IPS-18a (cell line): ENCODE results near the gene PAN3.

Source experiments
- H3K27ac ChIP-seq: one replicate; pipeline ENCODE4 v1.5.1; 2013; ENCODE audit warnings: low read length
- H3K27me3 ChIP-seq: one replicate; pipeline ENCODE4 v1.6.1; 2013; ENCODE audit warnings: mild to moderate bottlenecking, low read length; ENCODE audit not compliant: control insufficient read depth, insufficient read depth
- H3K36me3 ChIP-seq: one replicate; pipeline ENCODE4 v1.6.1; 2013; ENCODE audit warnings: low read depth, low read length; ENCODE audit not compliant: control insufficient read depth
- H3K4me1 ChIP-seq: one replicate; pipeline ENCODE4 v1.6.1; 2013; ENCODE audit warnings: low read depth, low read length; ENCODE audit not compliant: control insufficient read depth
- H3K4me3 ChIP-seq: one replicate; pipeline ENCODE4 v1.5.1; 2013; ENCODE audit warnings: low read length
- H3K9ac ChIP-seq: one replicate; pipeline ENCODE4 v1.6.1; 2013; ENCODE audit warnings: mild to moderate bottlenecking, low read length, moderate library complexity
- H3K9me3 ChIP-seq: one replicate; pipeline ENCODE4 v1.6.1; 2013; ENCODE audit warnings: low read depth, low read length; ENCODE audit not compliant: control insufficient read depth

The PAN3 gene

GRCh38 chr13:28116736-28117135 is 21.6 kb upstream of the PAN3 start:
- H3K9me3 ChIP-seq, result no peaks in the 10 kb centered on the region
- H3K4me3 ChIP-seq, result no peak overlapping the region
- H3K27me3 ChIP-seq, result no peaks in the 10 kb centered on the region
- H3K27ac ChIP-seq, result no peak overlapping the region
- H3K9ac ChIP-seq, result no peak overlapping the region
- no peaks in the 10 kb centered on the region for H3K36me3 ChIP-seq
- H3K4me1 ChIP-seq, result no peaks in the 10 kb centered on the region

GRCh38 chr13:28117689-28118377 is 20.5 kb upstream of the PAN3 start:
- H3K27ac ChIP-seq, result no peak overlapping the region
- H3K9me3 ChIP-seq, result no peaks in the 10 kb centered on the region
- H3K4me1 ChIP-seq, result no peaks in the 10 kb centered on the region
- no peak overlapping the region for H3K4me3 ChIP-seq
- H3K9ac ChIP-seq, result no peak overlapping the region
- H3K36me3 ChIP-seq, result no peaks in the 10 kb centered on the region
- H3K27me3 ChIP-seq, result no peaks in the 10 kb centered on the region

- Histone ChIP-seq H3K4me1 (no peaks in the 10 kb centered on the region), H3K4me3 (no peak overlapping the region), H3K27me3 (no peaks in the 10 kb centered on the region), H3K9ac (no peak overlapping the region), H3K27ac (no peak overlapping the region), H3K36me3 (no peaks in the 10 kb centered on the region), H3K9me3 (no peaks in the 10 kb centered on the region)
Observed at GRCh38 chr13:28120317-28120716, 18.0 kb upstream of the PAN3 start.

- Histone ChIP-seq H3K27me3 (no peaks in the 10 kb centered on the region), H3K4me3 (no peak overlapping the region), H3K36me3 (no peaks in the 10 kb centered on the region), H3K4me1 (no peaks in the 10 kb centered on the region), H3K9me3 (no peaks in the 10 kb centered on the region), H3K27ac (no peak overlapping the region), H3K9ac (no peak overlapping the region)
Observed at GRCh38 chr13:28121224-28121623, 17.1 kb upstream of the PAN3 start.

GRCh38 chr13:28128030-28128429 is 10.3 kb upstream of the PAN3 start:
- Histone ChIP-seq H3K4me3 (no peak overlapping the region), H3K4me1 (no peaks in the 10 kb centered on the region), H3K27me3 (no peaks in the 10 kb centered on the region), H3K9ac (no peak overlapping the region), H3K36me3 (no peaks in the 10 kb centered on the region), H3K9me3 (no peaks in the 10 kb centered on the region), H3K27ac (no peak overlapping the region)

- no peaks in the 10 kb centered on the region for H3K4me1 ChIP-seq
- H3K4me3 ChIP-seq, result no peak overlapping the region
- no peak overlapping the region for H3K9ac ChIP-seq
- no peaks in the 10 kb centered on the region for H3K36me3 ChIP-seq
- H3K9me3 ChIP-seq, result no peaks in the 10 kb centered on the region
- no peaks in the 10 kb centered on the region for H3K27me3 ChIP-seq
- no peak overlapping the region for H3K27ac ChIP-seq
Observed at GRCh38 chr13:28128926-28129325, 9.4 kb upstream of the PAN3 start.

GRCh38 chr13:28129911-28130693 is 8.2 kb upstream of the PAN3 start:
- no peaks in the 10 kb centered on the region for H3K4me1 ChIP-seq
- no peaks in the 10 kb centered on the region for H3K36me3 ChIP-seq
- no peak overlapping the region for H3K27ac ChIP-seq
- H3K9me3 ChIP-seq, result no peaks in the 10 kb centered on the region
- no peak overlapping the region for H3K4me3 ChIP-seq
- H3K9ac ChIP-seq, result no peak overlapping the region
- H3K27me3 ChIP-seq, result no peaks in the 10 kb centered on the region

GRCh38 chr13:28131646-28132045 is 6.7 kb upstream of the PAN3 start:
- Histone ChIP-seq H3K27me3 (no peaks in the 10 kb centered on the region), H3K36me3 (no peaks in the 10 kb centered on the region), H3K27ac (no peak overlapping the region), H3K9ac (no peak overlapping the region), H3K9me3 (no peaks in the 10 kb centered on the region), H3K4me3 (no peak overlapping the region), H3K4me1 (no peaks in the 10 kb centered on the region)

- no peaks in the 10 kb centered on the region for H3K36me3 ChIP-seq
- H3K27me3 ChIP-seq, result no peaks in the 10 kb centered on the region
- no peaks in the 10 kb centered on the region for H3K9me3 ChIP-seq
- peak overlapping the region; percentile 76 for H3K9ac ChIP-seq
- H3K4me3 ChIP-seq, result peak overlapping the region; percentile 90
- peaks cover 8% of the 10 kb centered on the region for H3K4me1 ChIP-seq
- H3K27ac ChIP-seq, result no peak overlapping the region
Observed at GRCh38 chr13:28136916-28137315, 1.4 kb upstream of the PAN3 start.

- peak overlapping the region; percentile 90 for H3K4me3 ChIP-seq
- peak overlapping the region; percentile 76 for H3K9ac ChIP-seq
- H3K4me1 ChIP-seq, result peaks cover 15% of the 10 kb centered on the region
- no peaks in the 10 kb centered on the region for H3K9me3 ChIP-seq
- no peaks in the 10 kb centered on the region for H3K27me3 ChIP-seq
- no peaks in the 10 kb centered on the region for H3K36me3 ChIP-seq
- peak overlapping the region; percentile 4 for H3K27ac ChIP-seq
Observed at GRCh38 chr13:28137596-28137995, 749 bp upstream of the PAN3 start.

- Histone ChIP-seq H3K36me3 (no peaks in the 10 kb centered on the region), H3K4me1 (peaks cover 22% of the 10 kb centered on the region), H3K27me3 (no peaks in the 10 kb centered on the region), H3K4me3 (peak overlapping the region; percentile 90), H3K27ac (no peak overlapping the region), H3K9me3 (no peaks in the 10 kb centered on the region), H3K9ac (peak overlapping the region; percentile 76)
Observed at GRCh38 chr13:28138756-28139470, 568 bp downstream of the PAN3 start.
